ENCODE results near the gene WFDC6. TPM values are rescaled to one million over a fixed set of nuclear protein-coding genes. Genes with fewer than 3 reads are reported as not detected.

The WFDC6 gene
- total and polyA plus RNA-seq, 2 donors (not counting 1 experiment from before 2014, with no cell fraction given): not detected

- Histone ChIP-seq H3K27me3 (ENCODE audit: control insufficient read depth, insufficient read depth, low read length) (peaks cover 5% of the 10 kb centered on the region), H3K79me2 (ENCODE audit: control insufficient read depth, insufficient read depth, low read length) (no peaks in the 10 kb centered on the region), H3K4me1 (ENCODE audit: control insufficient read depth, extremely low read depth, insufficient read depth, low read length) (no peaks in the 10 kb centered on the region), H3K9me3 (ENCODE audit: control insufficient read depth, insufficient read depth, low read depth, low read length) (no peaks in the 10 kb centered on the region), H2AFZ (ENCODE audit: low read length) (no peak overlapping the region), H3K9ac (ENCODE audit: insufficient read depth, low read length) (no peak overlapping the region), H4K20me1 (ENCODE audit: control insufficient read depth, extremely low read depth, insufficient read depth, low read length) (no peaks in the 10 kb centered on the region), H3K4me2 (ENCODE audit: extremely low read depth, insufficient read depth, low read length) (no peak overlapping the region), H3K4me3 (replicated peaks in 1 of 4; ENCODE audit: control extremely low read depth in 1 of 4, insufficient read depth in 1 of 4, low read depth in 3 of 4, low read length in 4 of 4) (no peak overlapping the region), H3K27ac (ENCODE audit: insufficient read depth, low read length) (no peak overlapping the region), H3K36me3 (ENCODE audit: control insufficient read depth, insufficient read depth, low read length) (no peaks in the 10 kb centered on the region)
- DNase-seq (ENCODE audit: low read depth in 2 of 2): no peak
- no peak for TF ChIP-seq CTCF (conservative IDR thresholded peaks at IDR 0.05 in 1 of 2, IDR thresholded peaks at IDR 0.05 in 1 of 2; ENCODE audit: low read depth in 1 of 2, low read length in 2 of 2)
- TF ChIP-seq EZH2 (IDR thresholded peaks at IDR 0.05; ENCODE audit: low read length, missing control alignments): no peak
Observed at GRCh38 chr20:45485388-45485787, 53.9 kb downstream of the WFDC6 start.

GRCh38 chr20:45484676-45485075 is 54.6 kb downstream of the WFDC6 start:
- Histone ChIP-seq H4K20me1 (ENCODE audit: control insufficient read depth, extremely low read depth, insufficient read depth, low read length) (no peaks in the 10 kb centered on the region), H3K9ac (ENCODE audit: insufficient read depth, low read length) (no peak overlapping the region), H3K36me3 (ENCODE audit: control insufficient read depth, insufficient read depth, low read length) (no peaks in the 10 kb centered on the region), H3K4me3 (replicated peaks in 1 of 4; ENCODE audit: control extremely low read depth in 1 of 4, insufficient read depth in 1 of 4, low read depth in 3 of 4, low read length in 4 of 4) (no peak overlapping the region), H2AFZ (ENCODE audit: low read length) (no peak overlapping the region), H3K4me1 (ENCODE audit: control insufficient read depth, extremely low read depth, insufficient read depth, low read length) (no peaks in the 10 kb centered on the region), H3K79me2 (ENCODE audit: control insufficient read depth, insufficient read depth, low read length) (no peaks in the 10 kb centered on the region), H3K4me2 (ENCODE audit: extremely low read depth, insufficient read depth, low read length) (no peak overlapping the region), H3K9me3 (ENCODE audit: control insufficient read depth, insufficient read depth, low read depth, low read length) (no peaks in the 10 kb centered on the region), H3K27ac (ENCODE audit: insufficient read depth, low read length) (no peak overlapping the region), H3K27me3 (ENCODE audit: control insufficient read depth, insufficient read depth, low read length) (peaks cover 5% of the 10 kb centered on the region)
- no peak for DNase-seq (ENCODE audit: low read depth in 2 of 2)
- TF ChIP-seq CTCF (conservative IDR thresholded peaks at IDR 0.05 in 1 of 2, IDR thresholded peaks at IDR 0.05 in 1 of 2; ENCODE audit: low read depth in 1 of 2, low read length in 2 of 2) (no peak), EZH2 (IDR thresholded peaks at IDR 0.05; ENCODE audit: low read length, missing control alignments) (no peak)

Other genes starting within 250 kb of the WFDC6 start
- gene RBPJL, start 232.6 kb downstream of the WFDC6 start, total RNA-seq: not detected in 2 replicates
- gene RBPJL, start 232.6 kb downstream of the WFDC6 start, polyA plus RNA-seq: not detected in 2 replicates
- gene MATN4, start 231.2 kb downstream of the WFDC6 start, total RNA-seq: under 0.01 TPM in 2 replicates
- 0.02 and 0.06 TPM in 2 replicates for gene MATN4, start 231.2 kb downstream of the WFDC6 start, polyA plus RNA-seq
- 142 and 175 TPM in 2 replicates for gene SDC4, start 191.1 kb downstream of the WFDC6 start, total RNA-seq
- 226 and 312 TPM in 2 replicates for gene SDC4, start 191.1 kb downstream of the WFDC6 start, polyA plus RNA-seq
- gene SYS1, start 176.3 kb downstream of the WFDC6 start, total RNA-seq: 20.0 and 20.5 TPM in 2 replicates
- 21.9 and 23.4 TPM in 2 replicates for gene SYS1, start 176.3 kb downstream of the WFDC6 start, polyA plus RNA-seq
- under 0.01 TPM in 1 of 2 replicates, not detected in the other for gene TP53TG5, start 161.2 kb downstream of the WFDC6 start, total RNA-seq
- gene TP53TG5, start 161.2 kb downstream of the WFDC6 start, polyA plus RNA-seq: 0.14 TPM in 1 of 2 replicates, not detected in the other
- gene DBNDD2, start 131.2 kb downstream of the WFDC6 start, total RNA-seq: 3.9 and 4.8 TPM in 2 replicates
- 28.1 and 51.8 TPM in 2 replicates for gene DBNDD2, start 131.2 kb downstream of the WFDC6 start, polyA plus RNA-seq
- gene PIGT, start 123.3 kb downstream of the WFDC6 start, total RNA-seq: 25.8 and 26.2 TPM in 2 replicates
- gene PIGT, start 123.3 kb downstream of the WFDC6 start, polyA plus RNA-seq: 53.9 and 70.0 TPM in 2 replicates
- not detected in 2 replicates for gene WFDC2, start 69.7 kb downstream of the WFDC6 start, total RNA-seq
- not detected in 2 replicates for gene WFDC2, start 69.7 kb downstream of the WFDC6 start, polyA plus RNA-seq
- not detected in 2 replicates for gene SPINT3, start 23.9 kb downstream of the WFDC6 start, total RNA-seq
- gene SPINT3, start 23.9 kb downstream of the WFDC6 start, polyA plus RNA-seq: not detected in 2 replicates
- not detected in 2 replicates for gene EPPIN, start 7.9 kb upstream of the WFDC6 start, total RNA-seq
- gene EPPIN, start 7.9 kb upstream of the WFDC6 start, polyA plus RNA-seq: not detected in 2 replicates
- not detected in 2 replicates for gene WFDC8, start 39.8 kb upstream of the WFDC6 start, total RNA-seq
- not detected in 2 replicates for gene WFDC8, start 39.8 kb upstream of the WFDC6 start, polyA plus RNA-seq
- gene WFDC10A, start 90.3 kb upstream of the WFDC6 start, total RNA-seq: not detected in 2 replicates
- not detected in 2 replicates for gene WFDC10A, start 90.3 kb upstream of the WFDC6 start, polyA plus RNA-seq
- gene WFDC9, start 91.8 kb upstream of the WFDC6 start, total RNA-seq: not detected in 2 replicates
- not detected in 2 replicates for gene WFDC9, start 91.8 kb upstream of the WFDC6 start, polyA plus RNA-seq
- not detected in 2 replicates for gene WFDC11, start 130.8 kb upstream of the WFDC6 start, total RNA-seq
- gene WFDC11, start 130.8 kb upstream of the WFDC6 start, polyA plus RNA-seq: not detected in 2 replicates
- not detected in 2 replicates for gene WFDC13, start 162.6 kb upstream of the WFDC6 start, total RNA-seq
- gene WFDC13, start 162.6 kb upstream of the WFDC6 start, polyA plus RNA-seq: not detected in 2 replicates
- not detected in 2 replicates for gene WFDC10B, start 165.5 kb upstream of the WFDC6 start, total RNA-seq
- 0.22 TPM in 1 of 2 replicates, not detected in the other for gene WFDC10B, start 165.5 kb upstream of the WFDC6 start, polyA plus RNA-seq
- not detected in 2 replicates for gene SPINT4, start 182.9 kb upstream of the WFDC6 start, total RNA-seq
- gene SPINT4, start 182.9 kb upstream of the WFDC6 start, polyA plus RNA-seq: not detected in 2 replicates